ENCODE data around the gene CYP24A1. TPM values are rescaled to one million over a fixed set of nuclear protein-coding genes. Genes with fewer than 3 reads are reported as not detected.

CYP24A1 gene
- total and polyA plus RNA-seq, 2 of the 13 experiments (the other 11 are each of a cell fraction or from before 2014, with no cell fraction given) = 9.4 to 32.7 TPM

- TF ChIP-seq HOXA3 (CRISPR knock-in tag; IDR thresholded peaks at IDR 0.05) (peak; percentile 90), ZNF326 (CRISPR knock-in tag; IDR thresholded peaks at IDR 0.05; ENCODE audit: borderline replicate concordance) (no peak), PLRG1 (conservative IDR thresholded peaks at IDR 0.05) (no peak), BRD4 (CRISPR knock-in tag; IDR thresholded peaks at IDR 0.05) (peak; percentile 65), ELF3 (CRISPR knock-in tag; IDR thresholded peaks at IDR 0.05) (peak; percentile 77; the same call in 1 of the 2 replicates), HNRNPK (IDR thresholded peaks at IDR 0.05; ENCODE audit: low read depth, low read length, poor library complexity, severe bottlenecking) (peak; percentile 82), MTERF4 (CRISPR knock-in tag; IDR thresholded peaks at IDR 0.05) (peak; percentile 42; the same call in 1 of the 2 replicates), CTCF (CRISPR knock-in tag; IDR thresholded peaks at IDR 0.05) (peak; percentile 99), PREB (CRISPR knock-in tag; IDR thresholded peaks at IDR 0.05) (0 out of 2 replicates have a peak, but pooled peaks have one; percentile 74), ATAD3A (CRISPR knock-in tag; IDR thresholded peaks at IDR 0.05) (no peak; the same call in 1 of the 2 replicates), ZNF260 (CRISPR knock-in tag; IDR thresholded peaks at IDR 0.05; ENCODE audit: borderline replicate concordance, low read depth) (no peak), ZNF749 (CRISPR knock-in tag; IDR thresholded peaks at IDR 0.05; ENCODE audit: borderline replicate concordance) (peak; percentile 64; the same call in 1 of the 2 replicates), TEF (CRISPR knock-in tag; IDR thresholded peaks at IDR 0.05) (no peak; the same call in 1 of the 2 replicates), ZNF367 (CRISPR knock-in tag; IDR thresholded peaks at IDR 0.05; ENCODE audit: borderline replicate concordance) (peak; percentile 96), ISX (CRISPR knock-in tag; conservative IDR thresholded peaks at IDR 0.05) (no peak; the same call in none of the 2 replicates), RFX3 (CRISPR knock-in tag; IDR thresholded peaks at IDR 0.05) (0 out of 2 replicates have a peak, but pooled peaks have one; percentile 51), GABPA (IDR thresholded peaks at IDR 0.05; ENCODE audit: low read depth, low read length) (no peak), GABPA (CRISPR knock-in tag; IDR thresholded peaks at IDR 0.05; ENCODE audit: low read depth) (peak; percentile 31; the same call in 1 of the 2 replicates), TOE1 (CRISPR knock-in tag; IDR thresholded peaks at IDR 0.05) (peak; percentile 42), FOXM1 (CRISPR knock-in tag; IDR thresholded peaks at IDR 0.05) (peak; percentile 83; the same call in 1 of the 2 replicates), ZNF850 (CRISPR knock-in tag; conservative IDR thresholded peaks at IDR 0.05) (no peak), CREM (IDR thresholded peaks at IDR 0.05) (peak; percentile 51; the same call in 1 of the 2 replicates), CREM (CRISPR knock-in tag; IDR thresholded peaks at IDR 0.05) (peak; percentile 23; the same call in 1 of the 2 replicates), KDM1A (CRISPR knock-in tag; IDR thresholded peaks at IDR 0.05) (peak; percentile 93), SNRNP70 (IDR thresholded peaks at IDR 0.05; ENCODE audit: low read depth, low read length) (no peak)
Measured at GRCh38 chr20:54207743-54208547, 34.2 kb upstream of the CYP24A1 start, which contains the start of gene PFDN4 (continued).
